HepG2 (cell line): Measurements from ENCODE around the gene UEVLD. TPM values are rescaled to one million over a fixed set of nuclear protein-coding genes. Genes with fewer than 3 reads are reported as not detected.

Experiments
- AFF4 ChIP-seq: sonication (generic); formaldehyde crosslinking; IDR thresholded peaks from 2 replicates; pipeline ENCODE4 v1.4.0; 2020; ENCODE audit warnings: missing genetic modification reagents
- AKNA ChIP-seq: sonication (generic); formaldehyde crosslinking; IDR thresholded peaks from 2 replicates; pipeline ENCODE4 v1.4.0; 2020; ENCODE audit warnings: missing genetic modification reagents, borderline replicate concordance
- HIC2 ChIP-seq: sonication (generic); formaldehyde crosslinking; IDR thresholded peaks from 2 replicates; pipeline ENCODE4 v1.9.0; 2022; ENCODE audit warnings: low read depth, missing genetic modification reagents
- SMAD3 ChIP-seq: sonication (generic); formaldehyde crosslinking; IDR thresholded peaks from 2 replicates; pipeline ENCODE4 v1.4.0; 2020; ENCODE audit warnings: missing genetic modification reagents
- ZFP82 ChIP-seq: sonication (generic); formaldehyde crosslinking; IDR thresholded peaks from 2 replicates; pipeline ENCODE4 v1.5.1; 2020; ENCODE audit warnings: mild to moderate bottlenecking, missing genetic modification reagents, borderline replicate concordance
- ZNF264 ChIP-seq: sonication (generic); formaldehyde crosslinking; IDR thresholded peaks from 2 replicates; pipeline ENCODE4 v1.4.0; 2020; ENCODE audit warnings: missing genetic modification reagents
- ZNF646 ChIP-seq: sonication (generic); formaldehyde crosslinking; IDR thresholded peaks from 2 replicates; pipeline ENCODE4 v1.9.0; 2021; ENCODE audit warnings: mild to moderate bottlenecking, missing genetic modification reagents
- ZSCAN22 ChIP-seq: sonication (generic); formaldehyde crosslinking; IDR thresholded peaks from 2 replicates; pipeline ENCODE4 v1.4.0; 2020; ENCODE audit warnings: mild to moderate bottlenecking, missing genetic modification reagents
- polyA plus RNA-seq, 8 experiments: library from polyadenylated mRNA; depleted of rRNA in 3 of 8; stranded (reverse) in 7 of 8; unstranded in 1 of 8; fragments of >200 nt; fragmentation: Illumina TruSeq in 4 of 8; extraction: Trizol in 4 of 8; gene quantifications; 2 replicates each; pipeline versions ENCODE4 v1.2.1 to v1.2.3, GENCODE V29; 2011 to 2016; ENCODE audit warnings: low read depth in 4 of 8, missing spikeins in 1 of 8, mixed read lengths in 1 of 8; ENCODE audit not compliant: insufficient read depth in 1 of 8
- total RNA-seq, 5 experiments: library from RNA; depleted of rRNA; stranded (reverse); fragments of >200 nt; fragmentation: Illumina TruSeq; extraction: Trizol; gene quantifications; 2 replicates each; pipeline ENCODE4 v1.2.3, GENCODE V29; 2016; ENCODE audit warnings: low read depth in 1 of 5

Gene UEVLD
- total and polyA plus RNA-seq, 2 of the 13 experiments (the other 11 are each of a cell fraction or from before 2014, with no cell fraction given) = 5.7 to 13.7 TPM

GRCh38 chr11:18588297-18589252 is at the start of gene UEVLD (continued):
- TF ChIP-seq AKNA (CRISPR knock-in tag) (peak; percentile 63; the same call in 1 of the 2 replicates), ZSCAN22 (peak; percentile 48; the same call in 1 of the 2 replicates), AFF4 (CRISPR knock-in tag) (no peak), SMAD3 (peak; percentile 82), ZFP82 (CRISPR knock-in tag) (no peak), HIC2 (CRISPR knock-in tag) (no peak), ZNF264 (peak; percentile 67; the same call in 1 of the 2 replicates), ZNF646 (CRISPR knock-in tag) (no peak)
